Uterus (tissue), 2 donors: ENCODE measurements around the gene ADGRG4.

Experiments
- CTCF ChIP-seq, 4 experiments: fragments of 200-600 bp in 2 of 4; fragments of 450-650 bp in 2 of 4; sonication (generic) in 2 of 4; IDR thresholded peaks; one replicate each; pipeline ENCODE4 v1.5.1; 2016 to 2019; ENCODE audit warnings: antibody characterized with exemption in 4 of 4, mild to moderate bottlenecking in 2 of 4, moderate library complexity in 1 of 4
- POLR2A ChIP-seq, 2 donors: fragments of 450-650 bp; IDR thresholded peaks; one replicate each; pipeline ENCODE4 v1.6.1; 2016; ENCODE audit warnings: antibody characterized with exemption in 2 of 2, mild to moderate bottlenecking in 1 of 2, moderate library complexity in 1 of 2

- TF ChIP-seq CTCF (IDR thresholded peaks at IDR 0.05): no peak
- TF ChIP-seq POLR2A (IDR thresholded peaks at IDR 0.05): no peak
Measured at GRCh38 chrX:136258951-136259350, 41.8 kb upstream of the ADGRG4 start.
